ENCODE data around the gene TMEM151B.

The TMEM151B gene

DNA sequence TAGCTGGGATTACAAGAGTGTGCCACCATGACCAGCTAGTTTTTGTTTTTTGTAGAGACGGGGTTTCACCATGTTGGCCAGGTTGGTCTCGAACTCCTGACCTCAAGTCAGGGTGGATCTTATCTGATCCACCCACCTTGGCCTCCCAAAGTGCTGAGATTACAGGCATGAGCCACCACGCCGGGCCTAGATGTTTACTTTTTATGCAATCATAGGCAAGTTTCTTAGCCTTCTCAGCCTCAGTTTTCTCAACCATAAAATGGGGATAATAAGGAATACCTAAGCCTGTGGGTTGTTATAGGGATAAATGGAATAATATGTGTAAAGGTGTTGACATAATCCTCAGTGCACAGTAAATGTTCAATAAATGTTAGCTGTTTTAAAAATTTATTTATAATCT is 82.0 kb downstream of the TMEM151B start:
- Histone ChIP-seq H3K27ac (ENCODE audit: low read length) (no peak overlapping the region), H3K27me3 (ENCODE audit: low read depth, low read length) (no peaks in the 10 kb centered on the region), H3K9me3 (ENCODE audit: control insufficient read depth in 1 of 2, low read length in 2 of 2) (peaks cover 0 to 3% of the 10 kb centered on the region in 2 donors), H3K36me3 (ENCODE audit: control insufficient read depth in 1 of 2, insufficient read depth in 2 of 2, low read length in 2 of 2) (no peaks in the 10 kb centered on the region), H3K4me1 (ENCODE audit: control insufficient read depth in 1 of 2, insufficient read depth in 2 of 2, low read length in 2 of 2) (no peaks in the 10 kb centered on the region), H3K4me3 (ENCODE audit: low read depth in 1 of 2, low read length in 2 of 2) (no peak overlapping the region)

DNA sequence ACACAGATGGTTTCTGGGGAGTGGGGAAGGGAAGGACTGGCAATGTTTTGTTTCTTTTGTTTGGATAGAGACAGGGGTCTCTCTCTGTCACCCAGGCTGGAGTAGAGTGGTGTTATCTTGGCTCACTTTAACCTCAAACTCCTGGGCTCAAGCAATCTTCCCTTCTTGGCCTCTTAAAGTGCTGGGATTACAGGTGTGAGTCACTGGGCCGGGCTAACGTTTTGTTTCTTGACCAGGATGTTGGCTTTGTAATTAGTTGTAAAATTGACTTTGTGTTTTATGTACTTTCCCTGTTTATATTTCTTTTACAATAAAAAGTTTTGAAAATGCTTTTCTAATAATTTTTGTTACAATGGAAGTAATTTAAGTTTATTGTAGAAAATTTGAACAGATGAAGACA is 83.1 kb downstream of the TMEM151B start:
- Histone ChIP-seq H3K9me3 (ENCODE audit: control insufficient read depth in 1 of 2, low read length in 2 of 2) (peaks cover 0 to 3% of the 10 kb centered on the region in 2 donors), H3K4me3 (ENCODE audit: low read depth in 1 of 2, low read length in 2 of 2) (no peak overlapping the region), H3K27me3 (ENCODE audit: low read depth, low read length) (no peaks in the 10 kb centered on the region), H3K36me3 (ENCODE audit: control insufficient read depth in 1 of 2, insufficient read depth in 2 of 2, low read length in 2 of 2) (no peaks in the 10 kb centered on the region), H3K4me1 (ENCODE audit: control insufficient read depth in 1 of 2, insufficient read depth in 2 of 2, low read length in 2 of 2) (no peaks in the 10 kb centered on the region), H3K27ac (ENCODE audit: low read length) (no peak overlapping the region)

DNA sequence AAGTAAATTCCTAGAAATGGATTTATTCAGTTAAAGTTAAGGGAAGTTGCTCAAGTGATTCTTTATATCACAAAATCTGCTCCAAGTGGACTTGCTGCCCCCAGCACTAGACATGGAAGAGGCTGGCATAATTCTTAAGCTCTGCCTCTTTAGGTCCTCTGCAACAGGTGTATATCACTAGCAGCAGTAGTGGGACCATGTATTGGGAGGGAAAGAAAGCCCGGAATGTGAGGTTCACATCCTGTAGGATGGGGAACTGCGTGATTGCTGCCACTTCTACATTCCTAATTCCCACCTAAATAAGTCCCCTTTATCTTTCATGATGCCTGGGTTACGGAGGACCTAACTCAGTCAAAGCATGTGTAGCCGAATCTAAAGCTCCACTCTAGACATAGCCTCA is 85.4 kb downstream of the TMEM151B start:
- no peaks in the 10 kb centered on the region for H3K36me3 ChIP-seq (ENCODE audit: control insufficient read depth in 1 of 2, insufficient read depth in 2 of 2, low read length in 2 of 2)
- no peak overlapping the region for H3K27ac ChIP-seq (ENCODE audit: low read length)
- H3K9me3 ChIP-seq (ENCODE audit: control insufficient read depth in 1 of 2, low read length in 2 of 2): peaks cover 0 to 3% of the 10 kb centered on the region in 2 donors
- H3K4me1 ChIP-seq (ENCODE audit: control insufficient read depth in 1 of 2, insufficient read depth in 2 of 2, low read length in 2 of 2): no peaks in the 10 kb centered on the region
- no peaks in the 10 kb centered on the region for H3K27me3 ChIP-seq (ENCODE audit: low read depth, low read length)
- no peak overlapping the region for H3K4me3 ChIP-seq (ENCODE audit: low read depth in 1 of 2, low read length in 2 of 2)

DNA sequence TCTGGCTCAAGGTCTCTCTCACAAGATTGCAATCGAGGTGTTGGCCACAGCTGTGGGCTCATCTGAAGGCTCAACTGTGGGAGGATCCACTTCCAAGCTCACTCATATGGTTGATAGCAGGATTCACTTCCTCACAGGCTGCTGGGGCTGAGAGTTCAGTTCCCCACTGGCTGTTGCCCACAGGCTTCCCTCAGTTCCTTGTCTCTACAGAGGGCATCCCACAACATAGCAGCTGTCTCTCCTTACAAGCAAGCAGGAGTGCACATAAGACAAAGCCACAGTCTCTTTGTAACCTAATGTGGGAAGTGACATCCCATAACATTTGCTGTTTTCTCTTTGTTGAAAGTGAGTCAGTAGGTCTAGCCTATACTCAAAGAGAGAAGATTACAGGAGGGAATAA is 86.2 kb downstream of the TMEM151B start:
- no peaks in the 10 kb centered on the region for H3K27me3 ChIP-seq (ENCODE audit: low read depth, low read length)
- no peaks in the 10 kb centered on the region for H3K4me1 ChIP-seq (ENCODE audit: control insufficient read depth in 1 of 2, insufficient read depth in 2 of 2, low read length in 2 of 2)
- H3K4me3 ChIP-seq (ENCODE audit: low read depth in 1 of 2, low read length in 2 of 2): no peak overlapping the region
- no peak overlapping the region for H3K27ac ChIP-seq (ENCODE audit: low read length)
- H3K9me3 ChIP-seq (ENCODE audit: control insufficient read depth in 1 of 2, low read length in 2 of 2): peaks cover 0 to 3% of the 10 kb centered on the region in 2 donors
- no peaks in the 10 kb centered on the region for H3K36me3 ChIP-seq (ENCODE audit: control insufficient read depth in 1 of 2, insufficient read depth in 2 of 2, low read length in 2 of 2)

Data from muscle layer of duodenum (tissue), 2 donors.